Measurements from ENCODE around the gene C11orf58.

GRCh38 chr11:16787035-16787742, 48.7 kb downstream of the C11orf58 start:
- TF ChIP-seq CTCF (IDR thresholded peaks at IDR 0.05 in 4 of 5, conservative IDR thresholded peaks at IDR 0.05 in 1 of 5) (no peak), POLR2A (IDR thresholded peaks at IDR 0.05) (no peak)
